Measurements from ENCODE around the gene PIK3CB. TPM values are rescaled to one million over a fixed set of nuclear protein-coding genes. Genes with fewer than 3 reads are reported as not detected.

The PIK3CB gene
- total and polyA plus RNA-seq, 2 experiments from 2014 or later, result 8.1 to 12.6 TPM

GRCh38 chr3:138691351-138691750 lies 143.4 kb downstream of the PIK3CB start:
- no peaks in the 10 kb centered on the region for H3K27me3 ChIP-seq
- DNase-seq (ENCODE audit: low read depth in 1 of 2, low spot score in 1 of 2), result no peak
- H3K4me3 ChIP-seq, result no peak overlapping the region
- no peak for TF ChIP-seq CTCF (IDR thresholded peaks at IDR 0.05; ENCODE audit: low read depth, low read length)
- H3K36me3 ChIP-seq, result no peaks in the 10 kb centered on the region
- peak overlapping the region; percentile 44 for H3K27ac ChIP-seq
- peaks cover 7% of the 10 kb centered on the region for H3K4me1 ChIP-seq (ENCODE audit: low read depth)
- no peaks in the 10 kb centered on the region for H3K9me3 ChIP-seq (ENCODE audit: low read depth)

GRCh38 chr3:138690036-138690435 lies 144.7 kb downstream of the PIK3CB start:
- Histone ChIP-seq H3K36me3 (no peaks in the 10 kb centered on the region), H3K4me3 (no peak overlapping the region), H3K27me3 (no peaks in the 10 kb centered on the region), H3K4me1 (ENCODE audit: low read depth) (peaks cover 8% of the 10 kb centered on the region), H3K9me3 (ENCODE audit: low read depth) (no peaks in the 10 kb centered on the region), H3K27ac (no peak overlapping the region)
- no peak for DNase-seq (ENCODE audit: low read depth in 1 of 2, low spot score in 1 of 2)
- no peak for TF ChIP-seq CTCF (IDR thresholded peaks at IDR 0.05; ENCODE audit: low read depth, low read length)

- H3K4me1 ChIP-seq (ENCODE audit: low read depth), result peaks cover 8% of the 10 kb centered on the region
- H3K36me3 ChIP-seq, result no peaks in the 10 kb centered on the region
- H3K27me3 ChIP-seq, result no peaks in the 10 kb centered on the region
- no peak overlapping the region for H3K4me3 ChIP-seq
- no peak overlapping the region for H3K27ac ChIP-seq
- no peak for DNase-seq (ENCODE audit: low read depth in 1 of 2, low spot score in 1 of 2)
- no peak for TF ChIP-seq CTCF (IDR thresholded peaks at IDR 0.05; ENCODE audit: low read depth, low read length)
- H3K9me3 ChIP-seq (ENCODE audit: low read depth), result no peaks in the 10 kb centered on the region
Measured at GRCh38 chr3:138688871-138689299, 145.8 kb downstream of the PIK3CB start.

- Histone ChIP-seq H3K36me3 (no peaks in the 10 kb centered on the region), H3K4me1 (ENCODE audit: low read depth) (peaks cover 8% of the 10 kb centered on the region), H3K9me3 (ENCODE audit: low read depth) (no peaks in the 10 kb centered on the region), H3K4me3 (no peak overlapping the region), H3K27ac (peak overlapping the region; percentile 59), H3K27me3 (no peaks in the 10 kb centered on the region)
- TF ChIP-seq CTCF (IDR thresholded peaks at IDR 0.05; ENCODE audit: low read depth, low read length), result no peak
- DNase-seq (ENCODE audit: low read depth in 1 of 2, low spot score in 1 of 2), result no peak
Measured at GRCh38 chr3:138687236-138687635, 147.5 kb downstream of the PIK3CB start.

- peak; percentile 37 to 91 for DNase-seq (ENCODE audit: low read depth in 1 of 2, low spot score in 1 of 2)
- Histone ChIP-seq H3K4me3 (no peak overlapping the region), H3K9me3 (ENCODE audit: low read depth) (no peaks in the 10 kb centered on the region), H3K27ac (peak overlapping the region; percentile 59), H3K27me3 (no peaks in the 10 kb centered on the region), H3K36me3 (no peaks in the 10 kb centered on the region), H3K4me1 (ENCODE audit: low read depth) (peaks cover 8% of the 10 kb centered on the region)
- TF ChIP-seq CTCF (IDR thresholded peaks at IDR 0.05; ENCODE audit: low read depth, low read length), result no peak
Measured at GRCh38 chr3:138686771-138687221, 147.9 kb downstream of the PIK3CB start.

- H3K27me3 ChIP-seq, result no peaks in the 10 kb centered on the region
- no peaks in the 10 kb centered on the region for H3K36me3 ChIP-seq
- TF ChIP-seq CTCF (IDR thresholded peaks at IDR 0.05; ENCODE audit: low read depth, low read length), result no peak
- no peak overlapping the region for H3K4me3 ChIP-seq
- no peaks in the 10 kb centered on the region for H3K9me3 ChIP-seq (ENCODE audit: low read depth)
- no peak overlapping the region for H3K27ac ChIP-seq
- no peak for DNase-seq (ENCODE audit: low read depth in 1 of 2, low spot score in 1 of 2)
- H3K4me1 ChIP-seq (ENCODE audit: low read depth), result peaks cover 17% of the 10 kb centered on the region
Measured at GRCh38 chr3:138684396-138684795, 150.3 kb downstream of the PIK3CB start.

Measured in cardiac muscle cell (in vitro differentiated cells and primary cell).